Measurements from ENCODE around the gene CCDC187.
A peak's percentile ranks its signal among the peaks of the same experiment; 100 is the strongest.

CCDC187 gene

DNA sequence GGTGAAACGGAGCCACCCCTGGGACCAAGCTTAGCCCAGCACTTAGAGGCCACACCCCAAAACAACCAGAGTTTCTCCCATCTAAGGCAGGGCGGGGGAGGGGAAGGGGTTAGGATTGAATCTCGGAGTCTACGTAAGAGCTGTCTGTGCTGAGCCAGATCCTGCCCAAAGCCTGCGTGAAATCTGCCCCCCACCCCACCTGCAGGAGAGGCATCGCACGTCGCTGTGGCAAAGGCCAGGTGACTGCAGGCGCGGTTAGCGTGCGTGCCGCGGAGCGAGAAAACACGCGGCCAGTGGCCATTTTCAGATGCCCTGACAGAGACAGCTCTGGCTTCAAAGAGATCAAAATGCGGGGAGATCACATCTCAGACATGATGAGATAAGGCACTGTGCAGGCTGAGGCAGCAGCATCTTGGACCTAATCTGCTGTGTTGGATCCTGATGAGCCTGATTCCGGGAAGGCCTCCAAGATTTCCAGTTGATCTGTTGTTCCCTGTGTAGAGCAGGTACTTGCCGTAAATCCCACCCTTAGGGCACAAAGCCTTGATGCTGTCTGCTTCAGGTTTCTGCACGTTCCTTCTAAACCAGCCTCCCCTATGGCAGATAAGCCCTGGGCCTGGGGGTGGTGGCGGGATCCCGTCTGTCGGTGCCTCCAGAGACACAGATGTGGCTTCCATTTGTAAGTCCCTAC, 55.8 kb downstream of the CCDC187 start:
- no peak overlapping the region for H3K27ac Mint-ChIP-seq
- H3K27me3 Mint-ChIP-seq, result peaks cover 2% of the 10 kb centered on the region
- ATAC-seq (no peak), DNase-seq (no peak)
- no peaks in the 10 kb centered on the region for H3K9me3 Mint-ChIP-seq
- no peak overlapping the region for H3K4me3 Mint-ChIP-seq
- H3K4me1 Mint-ChIP-seq, result peaks cover 26% of the 10 kb centered on the region

DNA sequence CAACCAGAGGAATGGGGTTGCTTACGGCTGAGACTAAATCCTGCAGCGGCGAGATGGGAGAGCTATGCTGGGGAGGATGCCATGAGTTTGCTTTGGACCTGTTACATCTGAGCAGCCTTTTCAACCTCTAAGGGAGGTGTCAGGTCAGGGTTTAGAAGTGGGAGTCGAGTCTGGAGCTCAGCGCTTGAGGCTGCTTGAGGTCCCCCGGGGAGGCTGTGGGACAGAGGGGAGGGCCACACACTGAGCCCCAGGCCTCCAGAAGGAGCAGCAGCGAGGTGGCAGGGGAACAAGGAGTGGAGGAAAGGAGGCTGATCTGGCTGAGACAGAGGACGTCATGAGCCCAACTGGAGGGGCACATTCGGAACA, 56.4 kb downstream of the CCDC187 start:
- no peaks in the 10 kb centered on the region for H3K9me3 Mint-ChIP-seq
- ATAC-seq (no peak), DNase-seq (no peak)
- no peak overlapping the region for H3K27ac Mint-ChIP-seq
- H3K4me1 Mint-ChIP-seq, result peaks cover 31% of the 10 kb centered on the region
- no peak overlapping the region for H3K4me3 Mint-ChIP-seq
- H3K27me3 Mint-ChIP-seq, result no peaks in the 10 kb centered on the region

DNA sequence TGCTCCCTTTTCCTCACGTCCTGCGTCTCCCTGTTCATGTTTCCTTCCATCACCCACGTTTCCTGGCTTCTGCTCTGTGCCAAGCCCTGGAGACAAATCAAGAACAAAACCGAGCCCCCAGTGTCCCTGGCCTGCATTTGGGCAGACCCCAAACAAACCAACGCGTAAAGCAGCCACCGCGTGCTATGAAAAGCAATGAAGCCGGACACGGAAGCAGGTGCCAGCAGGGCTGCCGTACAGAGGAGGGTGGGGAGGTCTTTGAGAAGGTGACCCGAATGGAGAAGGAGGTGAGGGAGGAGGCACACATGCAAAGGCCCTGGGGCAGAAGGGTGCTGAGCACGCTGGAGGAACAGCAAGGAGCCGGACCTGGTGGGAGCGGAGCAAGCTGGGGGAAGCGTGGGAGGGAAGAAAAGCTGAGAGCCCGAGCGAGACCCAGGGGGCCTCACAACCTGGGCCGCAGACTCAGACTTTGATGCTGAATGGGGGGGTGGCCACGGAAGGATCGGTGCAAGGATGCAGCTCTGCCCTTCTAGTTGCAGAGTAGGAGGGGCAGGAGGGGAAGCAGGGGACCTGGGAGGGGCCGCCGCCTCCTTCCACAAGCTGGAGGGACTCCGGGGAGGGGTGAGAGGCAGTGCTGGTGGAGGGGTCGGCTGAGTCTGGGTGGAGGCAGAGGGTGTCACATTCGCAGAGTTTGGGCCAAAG, 56.9 kb downstream of the CCDC187 start:
- Mint-ChIP-seq H3K27me3 (no peaks in the 10 kb centered on the region), H3K27ac (no peak overlapping the region), H3K9me3 (no peaks in the 10 kb centered on the region), H3K4me3 (no peak overlapping the region), H3K4me1 (peaks cover 37% of the 10 kb centered on the region)
- DNase-seq (no peak), ATAC-seq (no peak)

DNA sequence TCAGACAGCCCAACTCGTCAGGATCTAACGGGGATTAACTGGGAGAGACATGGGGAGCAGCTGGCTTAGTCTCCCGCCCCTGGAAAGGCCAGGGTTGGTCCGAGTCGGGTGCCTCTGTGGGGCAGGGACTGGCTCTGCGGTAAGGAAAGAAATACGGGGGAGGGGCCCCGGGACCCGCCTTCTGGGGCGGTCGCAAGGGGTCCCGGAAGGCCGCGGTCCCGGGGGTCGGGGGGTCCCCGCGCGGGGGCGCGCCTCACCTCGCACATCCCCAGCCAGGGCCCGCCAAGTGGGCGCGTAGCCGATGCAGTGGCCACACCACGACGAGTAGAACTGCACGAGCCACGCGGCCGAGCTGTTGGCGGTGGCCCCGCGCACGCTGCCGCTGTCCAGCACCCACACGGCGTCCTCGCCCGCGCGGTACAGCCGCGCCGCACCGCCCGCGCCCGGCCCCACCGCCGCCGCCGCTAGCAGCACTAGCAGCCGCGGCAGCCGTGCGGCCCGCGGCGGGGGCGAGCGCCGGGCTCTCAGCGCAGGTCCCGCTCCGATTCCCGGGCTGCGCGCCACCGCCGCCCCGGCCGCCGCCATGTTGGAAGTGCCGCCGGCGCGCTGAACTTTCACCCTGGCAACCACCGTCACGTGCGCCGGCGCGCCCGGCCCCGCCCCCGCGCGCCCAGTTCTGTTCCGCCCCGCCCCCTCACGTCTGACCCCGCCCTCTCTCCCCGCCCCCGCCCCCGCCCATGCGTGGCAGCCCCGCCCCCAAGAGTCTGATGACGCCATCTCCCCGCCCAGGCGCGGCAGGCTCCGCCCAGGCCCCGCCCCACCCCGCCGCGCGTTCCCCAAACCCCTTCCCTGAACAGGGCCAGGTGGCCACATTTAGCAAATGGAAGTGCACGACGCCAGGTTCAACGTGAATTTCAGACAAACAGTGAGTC, 58.4 kb downstream of the CCDC187 start, which contains the start of gene QSOX2:
Gene QSOX2, minus strand, starts transcription at position 594 of the 932 bp plus-strand sequence. Its CDS starts 9 bp downstream, at position 585.
- Mint-ChIP-seq H3K9me3 (no peaks in the 10 kb centered on the region), H3K4me1 (peaks cover 52% of the 10 kb centered on the region), H3K4me3 (peak within 1 kb of the TSS; percentile 93 to 96), H3K27ac (peak within 1 kb of the TSS; percentile 90 to 97), H3K27me3 (no peaks in the 10 kb centered on the region)
- ATAC-seq, result peak; percentile 57
- DNase-seq, result peak; percentile 84 to 86

DNA sequence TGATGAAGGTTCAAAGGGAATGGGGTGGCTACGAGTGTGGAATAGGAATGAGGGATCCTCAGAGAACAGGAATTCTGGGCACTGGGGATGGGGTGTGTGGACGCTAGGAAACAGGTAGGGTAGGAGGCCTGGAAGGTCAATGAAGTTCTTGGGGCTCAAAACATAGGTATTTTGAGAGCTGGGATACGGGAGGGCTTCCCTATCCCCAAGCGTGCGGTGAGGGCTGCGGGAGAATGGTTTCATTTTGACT, 59.0 kb downstream of the CCDC187 start:
- H3K4me3 Mint-ChIP-seq, result peak overlapping the region; percentile 93 to 96
- peak overlapping the region; percentile 90 to 97 for H3K27ac Mint-ChIP-seq
- no peak for ATAC-seq
- no peaks in the 10 kb centered on the region for H3K27me3 Mint-ChIP-seq
- H3K9me3 Mint-ChIP-seq, result no peaks in the 10 kb centered on the region
- DNase-seq, result peak in 1 of 2 donors; percentile 20
- peaks cover 52% of the 10 kb centered on the region for H3K4me1 Mint-ChIP-seq

DNA sequence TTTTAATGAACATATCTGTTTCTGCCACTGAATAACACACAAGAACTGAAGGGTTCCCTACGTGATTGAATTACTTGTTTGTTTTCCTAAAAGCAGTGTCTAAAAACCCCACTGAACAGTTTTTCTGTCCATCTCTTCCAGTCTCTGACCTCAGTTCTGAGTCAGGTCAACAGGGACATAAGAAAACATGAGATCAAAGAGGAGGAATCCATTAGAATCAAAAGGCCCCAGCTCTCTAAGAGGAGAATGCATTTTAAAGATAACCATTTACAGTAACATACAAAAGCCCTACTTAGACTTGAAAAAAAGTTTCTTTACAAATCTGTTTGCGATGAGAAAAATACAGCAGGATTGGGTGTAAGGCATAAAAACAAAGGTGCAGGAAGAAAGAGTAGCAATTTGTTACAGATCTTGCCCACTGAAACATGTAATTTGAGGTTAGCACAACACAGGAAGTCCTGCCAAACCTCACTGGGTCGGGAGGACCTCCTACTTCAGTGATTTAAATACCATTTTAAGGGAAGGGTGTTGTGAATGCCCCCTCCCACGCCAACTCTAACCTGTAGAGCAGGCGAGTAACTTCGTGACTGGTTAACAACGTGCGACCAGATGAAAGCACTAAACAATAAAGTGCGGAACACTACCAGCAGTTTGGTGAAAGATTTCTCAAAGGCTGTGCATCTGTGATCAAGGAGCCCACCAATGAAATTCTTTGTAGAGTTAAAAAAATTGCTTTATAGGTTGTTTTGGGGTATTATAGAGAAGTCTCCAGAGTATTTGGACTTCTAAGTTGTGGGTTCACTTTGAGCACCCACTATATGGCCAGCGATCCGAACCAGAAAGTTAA, 59.5 kb downstream of the CCDC187 start:
- DNase-seq, result peak; percentile 75 to 86
- H3K27me3 Mint-ChIP-seq, result no peaks in the 10 kb centered on the region
- H3K27ac Mint-ChIP-seq, result peak overlapping the region; percentile 90 to 97
- ATAC-seq, result peak; percentile 91
- peaks cover 56% of the 10 kb centered on the region for H3K4me1 Mint-ChIP-seq
- no peaks in the 10 kb centered on the region for H3K9me3 Mint-ChIP-seq
- peak overlapping the region; percentile 93 to 96 for H3K4me3 Mint-ChIP-seq

DNA sequence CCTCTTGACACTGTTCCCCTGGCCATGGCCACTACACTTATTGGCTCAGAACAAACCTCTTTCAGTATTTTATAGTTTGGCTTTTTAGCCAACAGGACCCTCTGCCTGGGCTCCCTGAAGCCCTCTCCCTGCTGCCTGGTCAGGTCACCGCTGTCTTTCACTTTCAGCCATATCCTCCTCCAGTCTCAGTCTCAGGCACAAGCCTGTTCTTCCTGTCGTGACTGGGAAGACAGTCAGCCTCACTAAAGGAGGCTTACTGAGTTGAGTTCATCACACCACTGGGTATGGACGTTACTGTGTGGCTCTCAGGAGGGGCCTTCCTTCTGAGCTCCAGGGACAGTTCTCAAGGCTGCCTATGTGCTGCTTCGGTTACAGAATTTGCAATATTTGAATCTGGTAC, 60.3 kb downstream of the CCDC187 start:
- ATAC-seq, result peak; percentile 17
- H3K9me3 Mint-ChIP-seq, result no peaks in the 10 kb centered on the region
- H3K4me3 Mint-ChIP-seq, result peak overlapping the region; percentile 93 to 96
- H3K27me3 Mint-ChIP-seq, result no peaks in the 10 kb centered on the region
- no peak for DNase-seq
- peaks cover 63% of the 10 kb centered on the region for H3K4me1 Mint-ChIP-seq
- H3K27ac Mint-ChIP-seq, result peak overlapping the region; percentile 90 to 97

DNA sequence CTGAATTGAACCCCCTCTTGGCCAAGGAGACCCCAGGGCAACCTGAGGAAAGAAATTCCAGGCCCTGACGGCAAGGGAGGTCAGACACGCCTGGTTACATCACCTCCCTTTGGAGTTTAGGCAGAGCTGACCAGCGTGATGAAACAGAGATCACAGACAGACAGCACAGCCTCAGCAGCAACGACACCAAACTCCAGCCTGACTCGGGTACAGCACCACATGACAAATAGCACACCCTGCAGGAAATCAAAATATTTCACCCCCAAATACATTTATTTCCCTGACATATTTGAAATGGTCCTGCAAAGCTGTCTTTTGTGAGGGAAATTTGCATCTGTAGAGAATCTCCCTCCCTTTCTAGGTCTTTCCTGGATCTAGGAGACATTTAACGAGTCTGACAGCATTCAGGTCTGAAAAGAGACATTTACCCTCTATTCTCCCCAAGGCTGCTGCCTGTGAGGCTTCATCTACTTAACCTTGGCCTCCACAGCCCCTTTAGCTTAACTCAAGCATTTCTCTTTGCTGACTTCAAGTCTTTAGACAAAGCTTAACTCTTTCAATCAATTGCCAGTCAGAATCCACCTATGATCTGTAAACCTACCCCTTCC, 60.9 kb downstream of the CCDC187 start:
- Mint-ChIP-seq H3K4me1 (peaks cover 69% of the 10 kb centered on the region), H3K9me3 (no peaks in the 10 kb centered on the region), H3K27me3 (no peaks in the 10 kb centered on the region), H3K27ac (peak overlapping the region in 1 of 2 donors; percentile 52), H3K4me3 (peak overlapping the region; percentile 93 to 96)
- ATAC-seq (no peak), DNase-seq (no peak)

DNA sequence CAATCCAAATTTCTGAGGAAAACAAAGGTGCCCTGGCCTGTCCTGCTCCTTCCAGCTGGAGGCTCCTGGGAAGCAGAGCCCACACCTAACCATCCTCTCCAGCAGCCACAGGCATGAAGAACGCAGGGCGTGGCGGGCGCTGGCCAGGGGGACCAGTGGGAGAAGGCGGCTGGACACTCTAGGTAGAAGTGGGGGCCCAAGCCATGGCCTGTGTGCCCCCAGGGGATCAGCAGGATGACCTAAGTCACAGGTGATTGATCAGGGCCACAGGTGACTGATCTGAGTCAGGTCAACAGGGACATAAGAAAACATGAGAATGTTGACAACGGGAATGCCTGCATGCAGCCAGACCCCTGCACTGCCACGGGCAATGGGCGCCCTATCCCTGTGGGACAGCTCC, 61.6 kb downstream of the CCDC187 start:
- Mint-ChIP-seq H3K4me3 (no peak overlapping the region), H3K27ac (peak overlapping the region in 1 of 2 donors; percentile 89), H3K27me3 (no peaks in the 10 kb centered on the region), H3K4me1 (peaks cover 72% of the 10 kb centered on the region), H3K9me3 (no peaks in the 10 kb centered on the region)
- DNase-seq, result no peak
- ATAC-seq, result no peak

DNA sequence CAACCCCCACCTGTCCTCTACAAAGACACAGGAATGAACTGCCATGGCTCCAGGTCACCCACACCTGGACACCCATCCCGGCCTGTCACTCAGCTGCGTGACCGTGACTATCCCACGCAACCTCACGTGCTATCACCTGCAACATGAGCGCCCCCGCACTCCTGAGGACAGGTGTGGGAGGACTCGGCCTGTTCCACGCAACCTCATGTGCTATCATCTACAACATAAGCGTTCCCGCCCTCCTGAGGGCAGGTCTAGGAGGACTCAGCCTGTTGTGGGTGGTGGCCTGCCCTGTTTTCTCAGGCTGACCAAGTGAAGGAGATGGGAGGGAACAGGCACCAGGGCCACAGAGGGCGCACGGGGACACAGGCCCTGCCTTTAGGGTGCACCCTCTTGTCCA, 62.4 kb downstream of the CCDC187 start:
- DNase-seq (no peak), ATAC-seq (no peak)
- Mint-ChIP-seq H3K4me1 (peaks cover 72% of the 10 kb centered on the region), H3K9me3 (no peaks in the 10 kb centered on the region), H3K27ac (peak overlapping the region in 1 of 2 donors; percentile 49), H3K27me3 (no peaks in the 10 kb centered on the region), H3K4me3 (no peak overlapping the region)

DNA sequence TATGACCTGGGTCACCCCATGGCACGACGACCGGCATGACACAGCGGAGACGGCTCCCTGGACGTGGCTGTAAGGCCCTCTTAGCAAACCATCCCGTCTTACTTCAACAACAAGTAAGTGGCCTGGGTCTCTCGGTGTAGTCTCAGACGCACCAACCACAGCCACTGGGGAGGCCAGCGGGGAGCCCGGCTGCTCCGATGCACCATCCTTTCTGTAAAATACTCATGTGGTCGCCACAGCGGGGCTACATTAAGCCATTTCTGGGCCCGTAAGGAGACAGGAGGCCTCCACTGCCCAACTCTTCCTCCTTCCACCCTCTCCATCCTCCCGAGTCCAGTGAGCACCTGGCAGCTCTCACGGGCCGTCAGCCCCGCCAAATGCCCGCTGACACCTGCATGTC, 63.0 kb downstream of the CCDC187 start:
- no peak overlapping the region for H3K4me3 Mint-ChIP-seq
- peaks cover 69% of the 10 kb centered on the region for H3K4me1 Mint-ChIP-seq
- H3K9me3 Mint-ChIP-seq, result no peaks in the 10 kb centered on the region
- H3K27me3 Mint-ChIP-seq, result no peaks in the 10 kb centered on the region
- ATAC-seq, result no peak
- peak overlapping the region in 1 of 2 donors; percentile 49 for H3K27ac Mint-ChIP-seq
- DNase-seq, result no peak

DNA sequence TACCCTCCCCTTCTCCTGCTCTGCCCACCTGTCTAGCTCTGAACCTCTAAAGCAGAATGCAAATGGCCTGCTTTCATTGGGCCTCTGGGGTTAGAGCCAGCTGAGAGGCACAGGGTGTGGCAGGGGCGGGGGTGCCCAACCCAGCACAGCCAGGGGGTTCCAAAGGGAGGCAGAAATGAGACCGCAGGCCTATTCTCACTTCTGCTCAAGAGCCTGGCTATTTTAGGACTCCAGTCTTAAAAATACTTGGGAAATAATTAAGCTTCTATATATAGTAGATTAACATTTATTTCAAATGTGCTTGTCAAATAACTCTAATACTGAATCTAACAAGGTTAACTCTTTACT, 63.9 kb downstream of the CCDC187 start:
- no peak overlapping the region for H3K4me3 Mint-ChIP-seq
- no peaks in the 10 kb centered on the region for H3K27me3 Mint-ChIP-seq
- H3K4me1 Mint-ChIP-seq, result peaks cover 74% of the 10 kb centered on the region
- H3K9me3 Mint-ChIP-seq, result no peaks in the 10 kb centered on the region
- ATAC-seq (no peak), DNase-seq (no peak)
- no peak overlapping the region for H3K27ac Mint-ChIP-seq

DNA sequence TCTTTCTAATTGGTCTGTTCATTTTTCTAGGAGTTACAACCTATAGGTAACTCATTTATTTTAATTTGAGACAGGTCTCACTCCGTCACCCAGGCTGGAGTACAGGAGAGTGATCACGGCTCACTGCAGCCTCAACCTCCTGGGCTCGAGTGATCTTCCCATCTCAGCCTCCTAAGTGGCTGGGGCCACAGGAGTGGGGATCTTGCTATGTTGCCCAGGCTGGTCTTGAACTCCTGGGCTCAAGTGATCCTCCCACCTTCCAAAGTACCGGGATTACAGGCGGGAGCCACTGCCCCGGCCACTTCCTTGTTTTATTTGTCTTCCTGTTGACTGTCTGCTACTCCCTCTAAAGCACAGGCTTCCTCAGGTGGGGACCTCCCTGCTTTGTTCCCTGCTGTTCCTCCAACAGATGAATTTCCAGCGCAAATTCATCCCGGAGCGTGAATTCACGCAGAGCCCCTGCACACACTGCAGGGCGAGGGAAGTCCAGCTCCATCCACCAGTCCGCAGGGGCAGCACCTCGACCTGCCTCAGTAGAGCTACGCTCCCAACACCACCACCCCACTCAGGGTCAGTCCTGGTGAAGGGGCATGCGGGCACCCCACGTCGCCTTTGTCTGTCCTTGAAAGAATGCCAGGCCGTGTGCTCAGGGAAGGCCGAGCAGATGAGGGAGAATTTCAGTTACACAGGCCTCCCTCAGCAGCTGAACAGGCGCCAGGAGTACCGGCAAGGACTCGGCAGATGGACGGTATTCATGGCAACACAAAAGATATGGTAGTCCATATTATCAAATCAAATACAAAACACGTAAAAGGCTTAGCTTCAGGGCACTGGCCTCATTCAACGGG, 64.5 kb downstream of the CCDC187 start:
- H3K4me1 Mint-ChIP-seq, result peaks cover 74% of the 10 kb centered on the region
- H3K27ac Mint-ChIP-seq, result no peak overlapping the region
- no peaks in the 10 kb centered on the region for H3K9me3 Mint-ChIP-seq
- no peak for ATAC-seq
- H3K27me3 Mint-ChIP-seq, result no peaks in the 10 kb centered on the region
- H3K4me3 Mint-ChIP-seq, result no peak overlapping the region
- no peak for DNase-seq

DNA sequence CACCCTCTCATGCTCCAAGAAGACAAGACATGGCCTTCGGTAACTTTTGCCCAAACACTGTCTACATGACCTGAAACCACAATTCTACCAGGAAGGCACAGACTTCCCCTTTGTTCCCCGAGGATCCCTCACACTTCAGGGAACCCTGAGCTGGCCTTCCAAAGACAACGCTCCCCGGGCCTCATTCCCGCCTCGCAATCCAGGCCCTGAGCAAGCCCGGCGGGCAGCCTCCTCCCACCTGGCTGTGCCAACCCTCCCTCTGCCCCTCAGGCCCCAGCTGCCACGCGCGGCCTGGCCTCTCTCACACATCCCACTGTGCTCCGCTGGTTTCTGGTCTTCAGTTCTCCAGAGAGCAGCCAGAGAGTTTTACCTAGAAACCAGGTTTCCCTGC, 65.6 kb downstream of the CCDC187 start:
- no peaks in the 10 kb centered on the region for H3K9me3 Mint-ChIP-seq
- no peak overlapping the region for H3K4me3 Mint-ChIP-seq
- H3K27me3 Mint-ChIP-seq, result no peaks in the 10 kb centered on the region
- H3K27ac Mint-ChIP-seq, result no peak overlapping the region
- H3K4me1 Mint-ChIP-seq, result peaks cover 74% of the 10 kb centered on the region
- ATAC-seq (no peak), DNase-seq (no peak)

Measured in stimulated activated naive CD8-positive, alpha-beta T cell treated with anti-CD3 and anti-CD28 coated beads, Interleukin-15, amount 100 ng/mL, for 72 hours (primary cell).